Natural killer cell (primary cell): Measurements from ENCODE around the gene PPIP5K1. TPM values are rescaled to one million over a fixed set of nuclear protein-coding genes. Genes with fewer than 3 reads are reported as not detected.

Source experiments
- ATAC-seq, 3 donors: fragments of 150-1000 bp in 2 of 3; fragments of 200-7000 bp in 1 of 3; cut with Tn5 transposase; 1 replicate in 1 of 3; 2 replicates in 2 of 3; pipeline ENCODE4 v1.10.0; 2021; ENCODE audit warnings: mild to moderate bottlenecking in 2 of 3, moderate library complexity in 2 of 3
- DNase-seq, 2 donors: peaks; one replicate each; pipeline versions ENCODE4 v3.0.0 to v3.0.0-alpha.2; 2013 to 2021; ENCODE audit warnings: mixed read lengths in 1 of 2
- H3K27ac ChIP-seq: one replicate; pipeline ENCODE4 v1.5.1; 2013; ENCODE audit warnings: mild to moderate bottlenecking, low read length
- H3K27me3 ChIP-seq: one replicate; pipeline ENCODE4 v1.6.1; 2013; ENCODE audit warnings: low read length; ENCODE audit not compliant: control insufficient read depth, insufficient read depth
- H3K36me3 ChIP-seq: one replicate; pipeline ENCODE4 v1.6.1; 2013; ENCODE audit warnings: low read length; ENCODE audit not compliant: control insufficient read depth, insufficient read depth
- H3K4me1 ChIP-seq: one replicate; pipeline ENCODE4 v1.6.1; 2013; ENCODE audit warnings: low read length; ENCODE audit not compliant: control insufficient read depth, insufficient read depth
- H3K4me3 ChIP-seq: one replicate; pipeline ENCODE4 v1.5.1; 2013; ENCODE audit warnings: low read length
- H3K9me3 ChIP-seq: one replicate; pipeline ENCODE4 v1.6.1; 2013; ENCODE audit warnings: low read length; ENCODE audit not compliant: control insufficient read depth, insufficient read depth
- H3K27ac Mint-ChIP-seq, 2 donors: one replicate each; pipeline ENCODE4 v1.8.0; 2022; ENCODE audit warnings: mild to moderate bottlenecking in 2 of 2, mixed read lengths in 2 of 2, moderate library complexity in 1 of 2
- H3K27me3 Mint-ChIP-seq, 2 donors: one replicate each; pipeline ENCODE4 v1.8.0; 2022; ENCODE audit warnings: low read depth in 2 of 2, mixed read lengths in 2 of 2
- H3K36me3 Mint-ChIP-seq: one replicate; pipeline ENCODE4 v1.8.0; 2022; ENCODE audit warnings: mixed read lengths
- H3K4me1 Mint-ChIP-seq, 2 donors: one replicate each; pipeline ENCODE4 v1.8.0; 2022; ENCODE audit warnings: mixed read lengths in 2 of 2
- H3K4me3 Mint-ChIP-seq: one replicate; pipeline ENCODE4 v1.8.0; 2022; ENCODE audit warnings: mild to moderate bottlenecking, moderate library complexity, mixed read lengths
- H3K9me3 Mint-ChIP-seq, 2 donors: one replicate each; pipeline ENCODE4 v1.8.0; 2022; ENCODE audit warnings: mixed read lengths in 2 of 2
- CTCF ChIP-seq: fragments of 200-600 bp; IDR thresholded peaks from one replicate; pipeline ENCODE4 v1.8.0; 2022; ENCODE audit warnings: antibody characterized with exemption
- WGBS: methylation state at CpG from one replicate; pipeline ENCODE4 v1.1.7; 2013; ENCODE audit warnings: missing lambda C conversion rate; ENCODE audit not compliant: insufficient coverage; 5-methylcytosine and 5-hydroxymethylcytosine counted together
- intact Hi-C: fragments of 100-400 bp; cut with micrococcal nuclease; formaldehyde crosslinking; loops from one replicate; pipeline ENCODE4 v1.14.2; 2022
- total RNA-seq, 4 donors: library from RNA; stranded (reverse); fragments of 120-200 nt in 1 of 4; gene quantifications; one replicate each; pipeline versions ENCODE4 v1.2.3 to v1.2.4, GENCODE V29; 2013 to 2022

The PPIP5K1 gene
- total RNA-seq, 3 donors from 2014 or later (not counting 1 experiment from before 2014, with no cell fraction given) = 28.2 to 45.9 (median 38.2) TPM

DNA sequence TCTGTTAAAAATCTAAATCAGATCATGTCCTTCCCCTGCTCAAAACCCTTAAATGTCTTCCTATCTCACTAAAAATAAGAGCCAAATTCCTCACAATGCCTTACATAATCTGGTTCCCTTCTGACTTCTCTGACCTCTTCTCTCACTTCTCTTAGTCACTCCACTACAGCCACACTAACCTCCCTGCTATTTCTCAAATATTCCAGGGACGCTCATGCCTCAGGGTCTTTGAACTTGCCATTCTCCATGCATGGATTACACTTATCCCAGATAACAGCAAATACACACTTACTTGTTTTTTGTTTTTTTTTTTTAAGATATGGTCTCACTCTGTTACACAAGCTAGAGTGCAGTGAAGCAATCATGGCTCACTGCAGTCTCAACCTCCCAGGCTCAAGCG is 105.6 kb downstream of the PPIP5K1 start:
- no peak for DNase-seq
- H3K4me3 ChIP-seq = no peak overlapping the region
- no peak overlapping the region for H3K4me3 Mint-ChIP-seq
- no peak for TF ChIP-seq CTCF
- intact Hi-C loops = no loop called here
- WGBS = 97% methylated on average over 2 of the region's 2 CpGs
- no peaks in the 10 kb centered on the region for H3K27me3 Mint-ChIP-seq
- no peaks in the 10 kb centered on the region for H3K27me3 ChIP-seq
- peaks cover 7 to 9% of the 10 kb centered on the region in 2 donors for H3K4me1 Mint-ChIP-seq
- H3K27ac ChIP-seq = no peak overlapping the region
- H3K4me1 ChIP-seq = no peaks in the 10 kb centered on the region
- ATAC-seq = no peak
- no peaks in the 10 kb centered on the region for H3K9me3 Mint-ChIP-seq
- H3K36me3 Mint-ChIP-seq = no peaks in the 10 kb centered on the region
- peaks cover 15% of the 10 kb centered on the region for H3K36me3 ChIP-seq
- no peaks in the 10 kb centered on the region for H3K9me3 ChIP-seq
- no peak overlapping the region for H3K27ac Mint-ChIP-seq

Other genes starting within 250 kb of the PPIP5K1 start
- gene ZSCAN29, start 219.2 kb downstream of the PPIP5K1 start, total RNA-seq = 10 to 100 TPM; 26.5 to 38.3 (median 34.2) TPM
- gene TUBGCP4, start 219.1 kb downstream of the PPIP5K1 start, total RNA-seq = 10 to 100 TPM; 12.0 to 17.5 (median 15.1) TPM
- gene TP53BP1, start 97.1 kb downstream of the PPIP5K1 start, total RNA-seq = 10 to 100 TPM; 27.9 to 32.9 (median 31.5) TPM
- gene MAP1A, start 72.6 kb downstream of the PPIP5K1 start, total RNA-seq = 1 to 10 TPM in 1 of 3 donors, under 1 TPM in 2; 0.72 to 2.2 (median 0.98) TPM
- gene CKMT1B, start 3.8 kb upstream of the PPIP5K1 start, total RNA-seq = not detected
- 1 to 10 TPM; 1.2 to 2.2 (median 2.0) TPM for gene STRC, start 28.6 kb upstream of the PPIP5K1 start, total RNA-seq
- gene CATSPER2, start 58.6 kb upstream of the PPIP5K1 start, total RNA-seq = 1 to 10 TPM; 6.5 to 8.4 (median 6.8) TPM
- not detected for gene CKMT1A, start 103.7 kb upstream of the PPIP5K1 start, total RNA-seq
- 100 to 1,000 TPM; 295 to 334 (median 312) TPM for gene PDIA3, start 156.2 kb upstream of the PPIP5K1 start, total RNA-seq
- gene ELL3, start 186.8 kb upstream of the PPIP5K1 start, total RNA-seq = under 1 TPM in 2 of 3 donors, not detected in 1; 0.82 to 0.88 TPM
- 100 to 1,000 TPM; 476 to 551 (median 526) TPM for gene SERF2, start 202.1 kb upstream of the PPIP5K1 start, total RNA-seq
- under 1 TPM in 2 of 3 donors, not detected in 1; 0.18 to 0.25 TPM for gene SERINC4, start 210.0 kb upstream of the PPIP5K1 start, total RNA-seq
- 10 to 100 TPM; 19.8 to 29.3 (median 25.8) TPM for gene HYPK, start 210.4 kb upstream of the PPIP5K1 start, total RNA-seq
- gene MFAP1, start 234.5 kb upstream of the PPIP5K1 start, total RNA-seq = 10 to 100 TPM; 10.2 to 13.3 (median 12.3) TPM
- gene WDR76, start 236.8 kb upstream of the PPIP5K1 start, total RNA-seq = 10 to 100 TPM; 12.4 to 12.9 (median 12.8) TPM